ENCODE results near the gene FAF2.

DNA sequence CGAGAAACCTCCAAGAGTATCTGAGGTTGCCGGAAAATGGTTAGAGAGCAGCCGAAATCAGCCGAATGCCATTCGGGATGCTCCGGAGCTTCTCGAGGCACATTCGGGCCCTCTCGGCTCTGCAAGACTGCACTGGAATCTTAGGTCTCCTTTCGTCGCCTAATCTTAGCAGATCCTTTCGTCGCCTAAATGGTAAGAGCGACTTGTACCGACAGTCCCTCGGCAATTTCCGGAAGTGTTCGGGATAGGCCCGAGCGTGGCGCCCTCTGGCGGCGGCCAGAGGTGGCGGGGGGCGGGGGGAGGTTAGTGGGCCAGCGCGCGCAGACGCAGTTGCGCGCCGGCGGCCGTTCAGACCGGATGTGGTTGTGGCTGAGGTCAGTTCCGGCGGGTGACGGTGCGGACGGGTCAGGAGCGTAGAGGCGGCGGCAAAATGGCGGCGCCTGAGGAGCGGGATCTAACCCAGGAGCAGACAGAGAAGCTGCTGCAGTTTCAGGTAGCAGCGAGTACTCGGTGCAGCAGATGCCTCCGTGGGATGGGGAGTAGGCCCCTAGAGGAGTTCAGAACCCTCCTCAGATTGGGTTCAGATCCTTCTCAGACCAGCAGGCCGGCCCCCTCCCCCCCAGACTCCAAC is at the start of gene FAF2:
- TF ChIP-seq POLR2A (IDR thresholded peaks at IDR 0.05) (no peak), POLR2AphosphoS5 (IDR thresholded peaks at IDR 0.05) (peak; percentile 90 to 97 (median 91))
- TF ChIP-seq, protein P1, sequence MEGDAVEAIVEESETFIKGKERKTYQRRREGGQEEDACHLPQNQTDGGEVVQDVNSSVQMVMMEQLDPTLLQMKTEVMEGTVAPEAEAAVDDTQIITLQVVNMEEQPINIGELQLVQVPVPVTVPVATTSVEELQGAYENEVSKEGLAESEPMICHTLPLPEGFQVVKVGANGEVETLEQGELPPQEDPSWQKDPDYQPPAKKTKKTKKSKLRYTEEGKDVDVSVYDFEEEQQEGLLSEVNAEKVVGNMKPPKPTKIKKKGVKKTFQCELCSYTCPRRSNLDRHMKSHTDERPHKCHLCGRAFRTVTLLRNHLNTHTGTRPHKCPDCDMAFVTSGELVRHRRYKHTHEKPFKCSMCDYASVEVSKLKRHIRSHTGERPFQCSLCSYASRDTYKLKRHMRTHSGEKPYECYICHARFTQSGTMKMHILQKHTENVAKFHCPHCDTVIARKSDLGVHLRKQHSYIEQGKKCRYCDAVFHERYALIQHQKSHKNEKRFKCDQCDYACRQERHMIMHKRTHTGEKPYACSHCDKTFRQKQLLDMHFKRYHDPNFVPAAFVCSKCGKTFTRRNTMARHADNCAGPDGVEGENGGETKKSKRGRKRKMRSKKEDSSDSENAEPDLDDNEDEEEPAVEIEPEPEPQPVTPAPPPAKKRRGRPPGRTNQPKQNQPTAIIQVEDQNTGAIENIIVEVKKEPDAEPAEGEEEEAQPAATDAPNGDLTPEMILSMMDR (IDR thresholded peaks at IDR 0.05 in 8 of 11, conservative IDR thresholded peaks at IDR 0.05 in 3 of 11) = peak; percentile 100
